SIG-M5 treated with dmso at 0.1 percent for 504 hours (cell line): ENCODE measurements around the gene SCN11A.

ENCODE experiments used
- DNase-seq: peaks from one replicate; lab custom pipeline; 2025; ENCODE audit not compliant: unreplicated experiment; lab: John Stamatoyannopoulos, UW

The SCN11A gene

GRCh38 chr3:39011191-39011736 is 40.5 kb downstream of the SCN11A start:
- peak; percentile 55 for DNase-seq

GRCh38 chr3:39005295-39005694 is 46.4 kb downstream of the SCN11A start:
- DNase-seq = no peak
